ENCODE results near the gene SH3TC2.

- TF ChIP-seq CTCF (conservative IDR thresholded peaks at IDR 0.05; ENCODE audit: low read depth, low read length) (no peak), POLR2A (IDR thresholded peaks at IDR 0.05; ENCODE audit: low read depth, low read length) (no peak), RAD21 (IDR thresholded peaks at IDR 0.05; ENCODE audit: low read length) (no peak), USF2 (IDR thresholded peaks at IDR 0.05; ENCODE audit: low read depth, low read length) (no peak), ELK1 (IDR thresholded peaks at IDR 0.05; ENCODE audit: borderline replicate concordance, low read depth, low read length) (no peak), RCOR1 (IDR thresholded peaks at IDR 0.05; ENCODE audit: insufficient replicate concordance, low read length) (no peak), BHLHE40 (IDR thresholded peaks at IDR 0.05; ENCODE audit: low read depth, low read length) (no peak), NFE2L2 (IDR thresholded peaks at IDR 0.05; ENCODE audit: low read depth, low read length) (no peak), RFX5 (IDR thresholded peaks at IDR 0.05; ENCODE audit: low read depth, low read length) (no peak), CEBPB (IDR thresholded peaks at IDR 0.05; ENCODE audit: low read depth, low read length) (no peak)
These were observed 72.0 kb downstream of the SH3TC2 start for GRCh38 chr5:148990817-148991216.

Measured in IMR-90 (cell line).